ENCODE results near the gene ZNF260. TPM values are rescaled to one million over a fixed set of nuclear protein-coding genes. Genes with fewer than 3 reads are reported as not detected.

ZNF260 gene
- total and polyA plus RNA-seq, 2 donors (not counting 1 experiment from before 2014, with no cell fraction given): 9.4 to 21.3 TPM

DNA sequence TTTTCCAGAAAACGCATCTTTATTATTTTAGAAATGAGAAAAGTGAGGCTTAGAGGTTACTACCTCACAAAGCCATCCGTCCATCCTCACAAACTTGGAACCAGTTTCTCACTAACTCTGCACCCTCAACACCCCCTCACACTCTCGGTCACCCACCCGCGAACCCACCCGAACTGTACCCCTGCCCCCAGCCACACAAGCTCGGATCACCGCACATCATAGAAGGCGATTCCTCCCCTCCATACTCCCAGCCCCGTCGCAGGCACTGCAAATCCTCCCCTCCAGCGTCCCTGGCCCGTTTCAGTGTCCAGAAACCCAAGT, 238 bp downstream of the ZNF260 start:
- DNase-seq (ENCODE audit: low read depth in 2 of 2): no peak
- H3K4me2 ChIP-seq (ENCODE audit: extremely low read depth, insufficient read depth, low read length): peak overlapping the region; percentile 98
- TF ChIP-seq, protein P1, sequence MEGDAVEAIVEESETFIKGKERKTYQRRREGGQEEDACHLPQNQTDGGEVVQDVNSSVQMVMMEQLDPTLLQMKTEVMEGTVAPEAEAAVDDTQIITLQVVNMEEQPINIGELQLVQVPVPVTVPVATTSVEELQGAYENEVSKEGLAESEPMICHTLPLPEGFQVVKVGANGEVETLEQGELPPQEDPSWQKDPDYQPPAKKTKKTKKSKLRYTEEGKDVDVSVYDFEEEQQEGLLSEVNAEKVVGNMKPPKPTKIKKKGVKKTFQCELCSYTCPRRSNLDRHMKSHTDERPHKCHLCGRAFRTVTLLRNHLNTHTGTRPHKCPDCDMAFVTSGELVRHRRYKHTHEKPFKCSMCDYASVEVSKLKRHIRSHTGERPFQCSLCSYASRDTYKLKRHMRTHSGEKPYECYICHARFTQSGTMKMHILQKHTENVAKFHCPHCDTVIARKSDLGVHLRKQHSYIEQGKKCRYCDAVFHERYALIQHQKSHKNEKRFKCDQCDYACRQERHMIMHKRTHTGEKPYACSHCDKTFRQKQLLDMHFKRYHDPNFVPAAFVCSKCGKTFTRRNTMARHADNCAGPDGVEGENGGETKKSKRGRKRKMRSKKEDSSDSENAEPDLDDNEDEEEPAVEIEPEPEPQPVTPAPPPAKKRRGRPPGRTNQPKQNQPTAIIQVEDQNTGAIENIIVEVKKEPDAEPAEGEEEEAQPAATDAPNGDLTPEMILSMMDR (conservative IDR thresholded peaks at IDR 0.05 in 1 of 2, IDR thresholded peaks at IDR 0.05 in 1 of 2; ENCODE audit: low read depth in 1 of 2, low read length in 2 of 2): no peak
- no peak for TF ChIP-seq EZH2 (IDR thresholded peaks at IDR 0.05; ENCODE audit: low read length, missing control alignments)
- H3K79me2 ChIP-seq (ENCODE audit: control insufficient read depth, insufficient read depth, low read length): peaks cover 18% of the 10 kb centered on the region
- H3K9ac ChIP-seq (ENCODE audit: insufficient read depth, low read length): peak overlapping the region; percentile 77
- H3K27me3 ChIP-seq (ENCODE audit: control insufficient read depth, insufficient read depth, low read length): no peaks in the 10 kb centered on the region
- peak overlapping the region; percentile 94 for H2AFZ ChIP-seq (ENCODE audit: low read length)
- peaks cover 2% of the 10 kb centered on the region for H3K4me1 ChIP-seq (ENCODE audit: control insufficient read depth, extremely low read depth, insufficient read depth, low read length)
- no peaks in the 10 kb centered on the region for H3K9me3 ChIP-seq (ENCODE audit: control insufficient read depth, insufficient read depth, low read depth, low read length)
- no peaks in the 10 kb centered on the region for H3K36me3 ChIP-seq (ENCODE audit: control insufficient read depth, insufficient read depth, low read length)
- peak overlapping the region; percentile 90 to 99 (median 94) for H3K4me3 ChIP-seq (replicated peaks in 1 of 4; ENCODE audit: control extremely low read depth in 1 of 4, insufficient read depth in 1 of 4, low read depth in 3 of 4, low read length in 4 of 4)
- H4K20me1 ChIP-seq (ENCODE audit: control insufficient read depth, extremely low read depth, insufficient read depth, low read length): no peaks in the 10 kb centered on the region
- peak overlapping the region; percentile 82 for H3K27ac ChIP-seq (ENCODE audit: insufficient read depth, low read length)

GRCh38 chr19:36527341-36527740, 730 bp downstream of the ZNF260 start:
- Histone ChIP-seq H3K9me3 (ENCODE audit: control insufficient read depth, insufficient read depth, low read depth, low read length) (no peaks in the 10 kb centered on the region), H3K4me3 (replicated peaks in 1 of 4; ENCODE audit: control extremely low read depth in 1 of 4, insufficient read depth in 1 of 4, low read depth in 3 of 4, low read length in 4 of 4) (peak overlapping the region; percentile 90 to 99 (median 94)), H3K27ac (ENCODE audit: insufficient read depth, low read length) (peak overlapping the region; percentile 82), H3K4me2 (ENCODE audit: extremely low read depth, insufficient read depth, low read length) (peak overlapping the region; percentile 75), H2AFZ (ENCODE audit: low read length) (no peak overlapping the region), H3K27me3 (ENCODE audit: control insufficient read depth, insufficient read depth, low read length) (no peaks in the 10 kb centered on the region), H3K9ac (ENCODE audit: insufficient read depth, low read length) (no peak overlapping the region), H3K36me3 (ENCODE audit: control insufficient read depth, insufficient read depth, low read length) (no peaks in the 10 kb centered on the region), H4K20me1 (ENCODE audit: control insufficient read depth, extremely low read depth, insufficient read depth, low read length) (no peaks in the 10 kb centered on the region), H3K4me1 (ENCODE audit: control insufficient read depth, extremely low read depth, insufficient read depth, low read length) (peaks cover 2% of the 10 kb centered on the region), H3K79me2 (ENCODE audit: control insufficient read depth, insufficient read depth, low read length) (peaks cover 18% of the 10 kb centered on the region)
- TF ChIP-seq, protein P1 (conservative IDR thresholded peaks at IDR 0.05 in 1 of 2, IDR thresholded peaks at IDR 0.05 in 1 of 2; ENCODE audit: low read depth in 1 of 2, low read length in 2 of 2): no peak
- no peak for TF ChIP-seq EZH2 (IDR thresholded peaks at IDR 0.05; ENCODE audit: low read length, missing control alignments)
- DNase-seq (ENCODE audit: low read depth in 2 of 2): peak in 1 of 2 donors; percentile 17

- H2AFZ ChIP-seq (ENCODE audit: low read length): no peak overlapping the region
- peak overlapping the region in 2 of 4 experiments; percentile 90 to 96 for H3K4me3 ChIP-seq (replicated peaks in 1 of 4; ENCODE audit: control extremely low read depth in 1 of 4, insufficient read depth in 1 of 4, low read depth in 3 of 4, low read length in 4 of 4)
- H3K4me2 ChIP-seq (ENCODE audit: extremely low read depth, insufficient read depth, low read length): peak overlapping the region; percentile 75
- DNase-seq (ENCODE audit: low read depth in 2 of 2): peak in 1 of 2 donors; percentile 26
- peaks cover 2% of the 10 kb centered on the region for H3K4me1 ChIP-seq (ENCODE audit: control insufficient read depth, extremely low read depth, insufficient read depth, low read length)
- H4K20me1 ChIP-seq (ENCODE audit: control insufficient read depth, extremely low read depth, insufficient read depth, low read length): no peaks in the 10 kb centered on the region
- TF ChIP-seq EZH2 (IDR thresholded peaks at IDR 0.05; ENCODE audit: low read length, missing control alignments): no peak
- TF ChIP-seq, protein P1 (conservative IDR thresholded peaks at IDR 0.05 in 1 of 2, IDR thresholded peaks at IDR 0.05 in 1 of 2; ENCODE audit: low read depth in 1 of 2, low read length in 2 of 2): no peak
- H3K36me3 ChIP-seq (ENCODE audit: control insufficient read depth, insufficient read depth, low read length): no peaks in the 10 kb centered on the region
- H3K79me2 ChIP-seq (ENCODE audit: control insufficient read depth, insufficient read depth, low read length): peaks cover 18% of the 10 kb centered on the region
- H3K27me3 ChIP-seq (ENCODE audit: control insufficient read depth, insufficient read depth, low read length): no peaks in the 10 kb centered on the region
- H3K27ac ChIP-seq (ENCODE audit: insufficient read depth, low read length): no peak overlapping the region
- no peaks in the 10 kb centered on the region for H3K9me3 ChIP-seq (ENCODE audit: control insufficient read depth, insufficient read depth, low read depth, low read length)
- no peak overlapping the region for H3K9ac ChIP-seq (ENCODE audit: insufficient read depth, low read length)
Observed at GRCh38 chr19:36526581-36526980, 1.5 kb downstream of the ZNF260 start.
